ENCODE results near the gene NHERF2. TPM values are rescaled to one million over a fixed set of nuclear protein-coding genes. Genes with fewer than 3 reads are reported as not detected.
A peak's percentile ranks its signal among the peaks of the same experiment; 100 is the strongest.

The NHERF2 gene
- total and polyA plus RNA-seq, 9 of the 15 experiments (the other 6 are each of a cell fraction or from before 2014, with no cell fraction given): 0.15 to 42.0 (median 12.5) TPM

DNA sequence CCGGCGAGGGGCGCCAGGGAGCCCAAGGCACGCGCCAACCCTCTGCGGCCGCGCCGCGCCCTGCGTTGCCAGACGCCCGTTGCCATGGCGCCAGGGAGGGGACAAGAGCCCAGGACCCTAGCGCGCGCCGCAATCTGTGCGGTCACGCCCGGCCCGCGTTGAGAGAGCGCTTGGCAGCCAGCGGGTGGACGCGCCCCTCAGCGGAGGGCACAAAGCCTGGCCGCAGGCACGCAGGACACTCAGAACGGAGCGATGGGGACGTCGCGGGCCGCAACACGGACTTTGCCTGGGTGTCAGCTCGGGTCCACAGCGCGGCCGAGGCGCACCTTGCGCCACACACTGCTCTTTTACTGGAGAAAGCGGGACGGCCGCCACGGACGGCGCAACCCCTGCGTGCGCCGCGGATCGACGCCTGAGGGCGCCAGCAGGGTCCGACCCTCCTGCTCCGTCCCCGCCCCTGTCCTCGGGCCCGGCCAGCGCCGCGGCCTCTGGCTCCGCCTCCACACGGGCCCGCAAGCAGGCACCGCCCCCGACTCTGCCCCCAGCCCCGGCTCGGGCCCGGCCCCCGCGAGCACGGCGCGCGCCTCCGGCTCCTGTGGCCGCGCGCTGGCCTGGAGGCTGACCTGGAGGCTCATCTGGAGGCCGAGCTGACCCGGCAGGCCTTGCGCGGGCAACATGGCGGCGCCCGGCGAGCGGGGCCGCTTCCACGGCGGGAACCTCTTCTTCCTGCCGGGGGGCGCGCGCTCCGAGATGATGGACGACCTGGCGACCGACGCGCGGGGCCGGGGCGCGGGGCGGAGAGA is 43.0 kb upstream of the NHERF2 start, which contains the start of gene GFER (continued):
- TF ChIP-seq SAP30 (IDR thresholded peaks at IDR 0.05; ENCODE audit: borderline replicate concordance, insufficient read depth, low read depth, low read length, poor library complexity, severe bottlenecking): peak; percentile 69
- TF ChIP-seq, protein P1, sequence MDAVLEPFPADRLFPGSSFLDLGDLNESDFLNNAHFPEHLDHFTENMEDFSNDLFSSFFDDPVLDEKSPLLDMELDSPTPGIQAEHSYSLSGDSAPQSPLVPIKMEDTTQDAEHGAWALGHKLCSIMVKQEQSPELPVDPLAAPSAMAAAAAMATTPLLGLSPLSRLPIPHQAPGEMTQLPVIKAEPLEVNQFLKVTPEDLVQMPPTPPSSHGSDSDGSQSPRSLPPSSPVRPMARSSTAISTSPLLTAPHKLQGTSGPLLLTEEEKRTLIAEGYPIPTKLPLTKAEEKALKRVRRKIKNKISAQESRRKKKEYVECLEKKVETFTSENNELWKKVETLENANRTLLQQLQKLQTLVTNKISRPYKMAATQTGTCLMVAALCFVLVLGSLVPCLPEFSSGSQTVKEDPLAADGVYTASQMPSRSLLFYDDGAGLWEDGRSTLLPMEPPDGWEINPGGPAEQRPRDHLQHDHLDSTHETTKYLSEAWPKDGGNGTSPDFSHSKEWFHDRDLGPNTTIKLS (IDR thresholded peaks at IDR 0.05; ENCODE audit: borderline replicate concordance, low read depth): no peak
- TF ChIP-seq ZFP36 (IDR thresholded peaks at IDR 0.05; ENCODE audit: low read depth, low read length, partially characterized antibody): no peak
- TF ChIP-seq ILK (tag; IDR thresholded peaks at IDR 0.05; ENCODE audit: borderline replicate concordance, low read depth): no peak
- TF ChIP-seq, protein P2, sequence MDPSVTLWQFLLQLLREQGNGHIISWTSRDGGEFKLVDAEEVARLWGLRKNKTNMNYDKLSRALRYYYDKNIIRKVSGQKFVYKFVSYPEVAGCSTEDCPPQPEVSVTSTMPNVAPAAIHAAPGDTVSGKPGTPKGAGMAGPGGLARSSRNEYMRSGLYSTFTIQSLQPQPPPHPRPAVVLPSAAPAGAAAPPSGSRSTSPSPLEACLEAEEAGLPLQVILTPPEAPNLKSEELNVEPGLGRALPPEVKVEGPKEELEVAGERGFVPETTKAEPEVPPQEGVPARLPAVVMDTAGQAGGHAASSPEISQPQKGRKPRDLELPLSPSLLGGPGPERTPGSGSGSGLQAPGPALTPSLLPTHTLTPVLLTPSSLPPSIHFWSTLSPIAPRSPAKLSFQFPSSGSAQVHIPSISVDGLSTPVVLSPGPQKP (CRISPR knock-in tag; IDR thresholded peaks at IDR 0.05): no peak
- no peak for TF ChIP-seq ZNF146 (CRISPR knock-in tag; IDR thresholded peaks at IDR 0.05; ENCODE audit: unreplicated experiment)
- no peak for TF ChIP-seq XRCC5 (IDR thresholded peaks at IDR 0.05; ENCODE audit: low read depth, low read length)
- TF ChIP-seq TAF15 (IDR thresholded peaks at IDR 0.05; ENCODE audit: low read depth, low read length): no peak
- TF ChIP-seq, protein P3, sequence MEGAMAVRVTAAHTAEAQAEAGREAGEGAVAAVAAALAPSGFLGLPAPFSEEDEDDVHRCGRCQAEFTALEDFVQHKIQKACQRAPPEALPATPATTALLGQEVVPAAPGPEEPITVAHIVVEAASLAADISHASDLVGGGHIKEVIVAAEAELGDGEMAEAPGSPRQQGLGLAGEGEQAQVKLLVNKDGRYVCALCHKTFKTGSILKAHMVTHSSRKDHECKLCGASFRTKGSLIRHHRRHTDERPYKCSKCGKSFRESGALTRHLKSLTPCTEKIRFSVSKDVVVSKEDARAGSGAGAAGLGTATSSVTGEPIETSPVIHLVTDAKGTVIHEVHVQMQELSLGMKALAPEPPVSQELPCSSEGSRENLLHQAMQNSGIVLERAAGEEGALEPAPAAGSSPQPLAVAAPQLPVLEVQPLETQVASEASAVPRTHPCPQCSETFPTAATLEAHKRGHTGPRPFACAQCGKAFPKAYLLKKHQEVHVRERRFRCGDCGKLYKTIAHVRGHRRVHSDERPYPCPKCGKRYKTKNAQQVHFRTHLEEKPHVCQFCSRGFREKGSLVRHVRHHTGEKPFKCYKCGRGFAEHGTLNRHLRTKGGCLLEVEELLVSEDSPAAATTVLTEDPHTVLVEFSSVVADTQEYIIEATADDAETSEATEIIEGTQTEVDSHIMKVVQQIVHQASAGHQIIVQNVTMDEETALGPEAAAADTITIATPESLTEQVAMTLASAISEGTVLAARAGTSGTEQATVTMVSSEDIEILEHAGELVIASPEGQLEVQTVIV (CRISPR knock-in tag; IDR thresholded peaks at IDR 0.05; ENCODE audit: borderline replicate concordance): no peak
- no peak; the same call in 1 of the 2 replicates for TF ChIP-seq FOXP1 (CRISPR knock-in tag; IDR thresholded peaks at IDR 0.05)
- TF ChIP-seq SLC30A9 (CRISPR knock-in tag; IDR thresholded peaks at IDR 0.05): no peak
- no peak for TF ChIP-seq ATF1 (CRISPR knock-in tag; IDR thresholded peaks at IDR 0.05)
- peak; percentile 74 for TF ChIP-seq ATF1 (tag; IDR thresholded peaks at IDR 0.05)
- TF ChIP-seq KAT7 (CRISPR knock-in tag; IDR thresholded peaks at IDR 0.05; ENCODE audit: borderline replicate concordance): peak; percentile 85; the same call in 1 of the 2 replicates
- no peak for TF ChIP-seq ZKSCAN3 (CRISPR knock-in tag; IDR thresholded peaks at IDR 0.05)
- TF ChIP-seq, protein P4, sequence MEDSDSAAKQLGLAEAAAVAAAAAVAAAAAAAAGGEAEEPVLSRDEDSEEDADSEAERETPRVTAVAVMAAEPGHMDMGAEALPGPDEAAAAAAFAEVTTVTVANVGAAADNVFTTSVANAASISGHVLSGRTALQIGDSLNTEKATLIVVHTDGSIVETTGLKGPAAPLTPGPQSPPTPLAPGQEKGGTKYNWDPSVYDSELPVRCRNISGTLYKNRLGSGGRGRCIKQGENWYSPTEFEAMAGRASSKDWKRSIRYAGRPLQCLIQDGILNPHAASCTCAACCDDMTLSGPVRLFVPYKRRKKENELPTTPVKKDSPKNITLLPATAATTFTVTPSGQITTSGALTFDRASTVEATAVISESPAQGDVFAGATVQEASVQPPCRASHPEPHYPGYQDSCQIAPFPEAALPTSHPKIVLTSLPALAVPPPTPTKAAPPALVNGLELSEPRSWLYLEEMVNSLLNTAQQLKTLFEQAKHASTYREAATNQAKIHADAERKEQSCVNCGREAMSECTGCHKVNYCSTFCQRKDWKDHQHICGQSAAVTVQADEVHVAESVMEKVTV (CRISPR knock-in tag; IDR thresholded peaks at IDR 0.05): no peak
- no peak for TF ChIP-seq ZNF79 (CRISPR knock-in tag; IDR thresholded peaks at IDR 0.05; ENCODE audit: low read depth)
- TF ChIP-seq ELF4 (CRISPR knock-in tag; IDR thresholded peaks at IDR 0.05): no peak
- TF ChIP-seq KDM5B (IDR thresholded peaks at IDR 0.05; ENCODE audit: insufficient replicate concordance, low read depth, low read length): peak; percentile 94
- TF ChIP-seq ZNF124 (CRISPR knock-in tag; IDR thresholded peaks at IDR 0.05): peak; percentile 67; the same call in 1 of the 2 replicates

Measured in K562 (cell line).